Measurements from ENCODE around the gene DFFB.

DNA sequence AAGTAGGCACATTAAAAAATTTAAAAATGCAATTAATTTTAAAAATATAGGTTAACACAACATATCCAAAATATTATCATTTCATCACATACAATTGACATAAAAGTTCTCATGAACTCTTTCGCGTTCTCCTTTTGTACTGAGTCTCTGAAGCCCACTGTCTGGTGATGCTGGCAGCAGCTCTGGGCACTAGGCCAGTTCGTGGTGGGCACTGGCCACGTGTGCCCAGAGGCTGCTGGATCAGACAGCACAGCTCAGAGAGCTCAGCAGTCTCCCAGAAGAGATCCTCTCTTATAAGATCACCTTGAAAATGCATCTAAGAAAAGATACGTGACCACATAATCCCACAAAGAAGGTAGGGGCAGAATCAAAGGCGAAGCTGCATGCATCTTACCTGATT, 10.2 kb upstream of the DFFB start:
- TF ChIP-seq ZNF274 (IDR thresholded peaks at IDR 0.05; ENCODE audit: low read depth, low read length) (no peak), SUZ12 (IDR thresholded peaks at IDR 0.05; ENCODE audit: extremely low read depth, insufficient read depth, insufficient read length) (no peak)

All from NT2/D1 (cell line).